Ecto neural progenitor cell (in vitro differentiated cells): ENCODE measurements around the gene ABAT.
A peak's percentile ranks its signal among the peaks of the same experiment; 100 is the strongest.
"Not testable (repeated sequence)": the region's sequence is repeated elsewhere in the genome, so short reads cannot be mapped to it uniquely, and the experiment has no call there.

Source experiments
- DNase-seq: peaks from one replicate; pipeline ENCODE4 v3.0.0-alpha.2; 2018; ENCODE audit warnings: low spot score

Gene ABAT

DNA sequence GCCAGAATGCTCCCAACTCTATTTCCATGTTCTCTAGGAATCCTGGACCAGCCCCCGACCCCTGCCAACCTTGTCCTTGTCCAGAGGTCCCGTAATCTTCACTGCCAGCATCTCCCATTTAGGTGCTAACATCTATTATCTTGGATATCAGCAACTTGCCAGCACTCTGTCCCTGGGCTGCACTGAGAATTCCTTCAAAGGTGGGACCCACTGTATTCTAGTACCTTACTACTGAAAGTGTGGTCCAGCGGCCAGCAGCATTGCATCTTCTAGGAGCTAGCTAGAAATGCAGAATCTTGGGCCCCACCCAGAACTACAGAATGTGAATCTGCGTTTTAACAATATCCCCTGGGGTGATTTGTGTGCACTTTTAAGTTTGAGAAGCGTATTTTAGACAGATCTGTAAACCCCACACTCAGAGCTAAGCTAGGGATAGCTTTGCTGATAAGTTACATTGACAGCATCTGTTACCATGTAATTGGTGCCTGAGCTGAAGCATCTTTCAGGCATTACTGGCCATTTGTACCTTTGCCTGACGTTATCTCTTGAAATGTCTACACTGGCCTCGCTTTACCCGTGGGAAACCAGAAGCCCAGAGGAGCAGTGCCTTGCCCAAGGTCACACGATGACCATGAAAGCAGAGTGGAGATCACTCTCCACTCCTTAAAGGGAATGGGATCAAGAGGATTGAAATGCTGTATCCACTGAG is 8.3 kb downstream of the ABAT start:
- no peak for DNase-seq

DNA sequence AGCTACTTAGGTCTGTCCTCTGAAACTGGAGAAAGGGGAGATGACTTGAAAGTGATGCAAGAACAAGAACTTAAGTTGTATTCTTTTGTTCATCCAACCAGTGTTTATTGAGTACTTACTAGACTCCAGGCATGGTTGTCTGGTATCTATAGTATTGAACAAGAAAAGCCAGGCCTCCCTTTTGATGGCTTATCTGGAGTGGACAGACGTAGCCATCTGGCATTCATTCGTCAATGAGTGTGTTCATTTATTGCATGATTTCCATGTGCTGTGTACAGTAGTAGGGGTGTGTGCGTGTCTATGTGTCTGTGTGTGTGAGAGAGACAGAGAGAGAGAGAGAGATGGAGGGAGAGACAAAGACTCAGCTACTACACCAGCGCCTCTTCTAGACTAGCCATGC is 9.2 kb downstream of the ABAT start:
- no peak for DNase-seq

GRCh38 chr16:8685617-8686016 is 11.2 kb downstream of the ABAT start:
- DNase-seq: no peak

GRCh38 chr16:8686031-8686621 is 11.7 kb downstream of the ABAT start:
- DNase-seq: peak; percentile 61

DNA sequence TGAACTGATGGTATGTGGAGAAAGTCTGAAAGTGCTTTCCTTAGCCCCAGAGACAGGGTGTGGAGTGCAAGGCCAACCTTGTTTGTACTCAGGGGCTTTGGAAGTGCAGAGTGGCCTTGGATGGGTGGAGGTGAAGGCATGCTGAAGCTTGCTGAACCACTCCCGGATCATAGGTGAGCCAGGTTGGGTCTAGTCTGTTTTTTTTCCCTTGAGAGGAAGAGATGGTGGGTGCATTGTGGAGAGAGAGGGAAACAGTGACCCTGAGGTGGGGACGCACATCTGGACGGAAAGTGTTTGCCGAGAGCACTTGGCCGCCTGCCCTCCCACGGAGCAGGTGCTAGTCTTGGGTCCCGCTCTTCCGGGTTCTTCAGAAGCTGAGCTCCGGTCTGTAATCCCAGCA is 12.5 kb downstream of the ABAT start:
- DNase-seq: no peak

DNA sequence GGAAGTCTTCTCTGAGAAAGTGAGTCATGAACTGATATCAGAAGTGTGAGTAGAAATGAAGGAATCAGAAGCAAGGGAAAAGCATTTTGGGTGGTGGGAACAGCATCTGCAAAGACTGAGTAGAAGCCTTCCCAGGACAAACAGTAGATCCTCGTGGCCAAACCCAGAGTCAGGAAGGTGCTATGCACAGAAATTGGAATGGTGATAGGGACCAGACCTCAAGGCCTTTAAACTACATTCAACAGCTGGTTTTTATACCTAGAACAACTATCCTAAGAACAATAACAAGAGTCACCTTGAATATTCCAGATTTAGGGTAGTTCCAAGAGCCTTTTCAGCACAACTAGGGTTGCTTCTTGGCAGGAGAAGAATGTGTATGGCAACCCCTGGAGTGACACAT is 15.3 kb downstream of the ABAT start:
- no peak for DNase-seq

GRCh38 chr16:8691728-8692127 is 17.3 kb downstream of the ABAT start:
- DNase-seq: no peak

DNA sequence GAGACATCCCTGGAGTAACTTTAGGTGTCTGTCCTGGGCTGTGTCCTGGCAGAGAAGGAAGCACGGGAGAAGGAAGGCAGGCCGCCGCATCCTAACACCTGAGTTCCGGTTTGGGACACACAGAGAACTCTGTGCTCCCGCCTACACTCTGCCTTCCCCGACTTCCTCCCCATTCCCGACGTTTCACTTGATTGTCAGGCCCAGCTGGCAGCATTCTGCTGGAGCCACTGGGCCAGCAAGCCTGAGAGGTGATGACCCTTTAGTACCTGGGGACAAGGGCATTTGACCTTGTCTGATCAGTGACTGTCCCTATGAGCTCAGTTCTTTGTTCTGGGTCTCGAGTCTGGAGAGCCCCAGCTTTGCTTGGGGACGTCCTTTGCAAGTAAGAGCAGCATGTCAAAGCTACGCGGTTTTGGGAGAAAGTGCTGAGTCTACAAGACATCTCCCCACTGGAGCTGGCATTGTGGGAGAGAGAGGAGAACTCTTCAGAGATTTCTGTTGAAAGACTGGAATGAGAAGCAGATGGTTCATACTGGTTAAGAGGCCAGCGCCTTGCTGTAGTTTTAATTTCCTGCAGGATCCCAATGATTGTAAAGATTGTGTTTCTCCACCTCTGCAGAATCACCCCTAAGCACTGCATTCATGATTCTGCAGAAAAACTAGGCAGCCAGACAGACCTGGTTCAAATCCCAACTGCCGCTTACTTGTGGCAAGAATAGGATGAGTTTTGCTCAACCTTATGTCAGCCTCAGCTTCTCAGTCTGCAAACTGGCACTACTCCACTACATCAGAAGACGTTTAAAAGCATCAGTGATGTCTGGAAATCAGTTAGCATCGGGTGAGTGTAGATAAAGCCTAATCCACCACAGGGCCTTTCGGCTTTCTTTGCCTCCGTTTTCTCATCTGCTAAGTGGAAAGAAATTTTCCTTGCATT is 20.6 kb downstream of the ABAT start:
- DNase-seq: no peak

DNA sequence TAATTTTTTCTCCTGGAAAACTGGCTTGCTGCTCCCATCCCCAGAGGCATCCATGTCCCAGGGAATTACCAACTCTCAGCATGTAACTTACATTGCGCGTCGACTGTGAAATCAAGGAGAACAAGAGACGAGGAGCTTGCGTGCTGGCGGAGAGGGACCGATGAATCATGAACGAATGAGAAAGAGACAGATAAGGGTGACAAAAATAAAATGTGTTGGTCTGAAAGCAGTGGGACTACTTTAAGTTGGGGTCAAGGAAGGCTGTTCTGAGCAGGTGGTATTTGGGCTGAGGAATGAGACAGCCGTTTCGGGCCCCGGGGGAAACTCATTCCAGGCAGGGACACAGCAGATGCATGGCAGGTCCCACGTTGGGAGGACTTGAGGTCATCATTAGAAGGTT is 22.5 kb downstream of the ABAT start:
- no peak for DNase-seq

DNA sequence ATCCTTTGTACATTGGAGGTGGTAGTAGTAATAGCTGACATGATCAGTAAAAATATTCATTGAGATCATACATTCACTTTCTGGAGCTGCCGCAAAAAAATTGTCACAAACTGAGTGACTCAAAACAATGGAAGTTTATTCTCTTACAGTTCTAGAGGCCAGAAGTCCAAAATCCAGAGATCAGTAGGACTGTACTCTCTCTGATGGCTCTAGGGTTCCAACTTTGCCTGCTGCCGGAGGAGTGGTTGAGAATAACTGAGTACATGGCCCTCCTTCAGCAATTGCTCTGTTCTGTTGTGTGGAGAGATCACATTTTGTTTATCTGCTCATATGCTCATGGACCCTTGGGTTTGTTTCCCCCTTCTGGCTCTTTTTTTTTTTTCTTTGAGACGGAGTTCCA is 23.5 kb downstream of the ABAT start:
- DNase-seq: no peak

- DNase-seq: no peak
These were observed 29.3 kb downstream of the ABAT start for GRCh38 chr16:8703693-8704092.

- no peak for DNase-seq
These were observed 29.7 kb downstream of the ABAT start for GRCh38 chr16:8704098-8704497.

DNA sequence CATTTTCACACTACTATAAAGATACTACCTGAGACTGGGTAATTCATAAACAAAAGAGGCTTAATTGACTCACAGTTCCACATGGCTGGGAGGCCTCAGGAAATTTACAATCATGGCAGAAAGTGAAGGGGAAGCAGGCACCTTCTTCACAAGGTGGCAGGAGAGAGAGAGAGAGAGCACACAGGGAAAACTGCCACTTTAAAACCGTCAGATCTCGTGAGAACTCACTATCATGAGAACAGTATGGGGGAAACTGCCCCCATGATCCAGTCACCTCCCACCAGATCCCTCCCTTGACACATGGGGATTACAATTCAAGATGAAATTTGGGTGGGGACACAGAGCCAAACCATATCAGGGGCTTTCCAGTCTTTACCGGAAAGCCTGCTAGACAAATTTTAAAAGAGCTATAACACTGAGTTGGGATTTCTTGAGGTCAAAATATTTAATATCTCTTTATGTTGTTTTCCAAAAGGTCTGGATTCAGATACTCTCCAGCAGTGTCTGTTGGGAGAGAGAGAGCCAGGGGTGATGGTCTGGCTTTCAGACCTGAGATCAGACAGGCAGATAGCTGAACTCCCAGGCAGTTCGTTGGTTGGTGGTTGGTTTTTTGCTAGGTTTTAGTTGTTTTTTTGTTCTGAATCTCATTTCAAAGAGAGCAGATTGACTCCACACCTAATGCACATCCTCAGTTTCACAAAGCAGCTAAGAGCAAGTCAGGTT is 30.8 kb downstream of the ABAT start:
- not testable (repeated sequence) for DNase-seq

DNA sequence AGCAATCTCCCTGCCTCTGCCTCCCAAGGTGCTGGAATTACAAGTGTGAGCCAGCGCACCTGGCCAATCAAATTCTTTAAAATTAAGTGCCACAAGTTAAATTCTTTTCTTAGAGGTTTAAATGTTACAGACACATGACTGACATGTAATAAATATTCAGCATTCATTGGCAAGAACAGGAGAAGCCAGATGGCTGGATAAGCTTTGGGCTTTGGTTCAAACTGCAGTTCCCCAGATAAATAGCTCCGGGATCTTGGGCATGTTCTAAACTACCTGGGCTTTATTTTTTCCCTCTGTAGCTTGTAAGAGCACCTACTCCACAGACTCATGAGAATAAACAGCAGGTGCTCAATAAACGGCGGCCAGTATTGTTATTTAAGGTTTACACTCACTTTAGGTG is 34.1 kb downstream of the ABAT start:
- no peak for DNase-seq

- peak; percentile 87 for DNase-seq
These were observed 38.4 kb downstream of the ABAT start for GRCh38 chr16:8712589-8713361.

- DNase-seq: no peak
These were observed 39.3 kb downstream of the ABAT start for GRCh38 chr16:8713635-8714172.

DNA sequence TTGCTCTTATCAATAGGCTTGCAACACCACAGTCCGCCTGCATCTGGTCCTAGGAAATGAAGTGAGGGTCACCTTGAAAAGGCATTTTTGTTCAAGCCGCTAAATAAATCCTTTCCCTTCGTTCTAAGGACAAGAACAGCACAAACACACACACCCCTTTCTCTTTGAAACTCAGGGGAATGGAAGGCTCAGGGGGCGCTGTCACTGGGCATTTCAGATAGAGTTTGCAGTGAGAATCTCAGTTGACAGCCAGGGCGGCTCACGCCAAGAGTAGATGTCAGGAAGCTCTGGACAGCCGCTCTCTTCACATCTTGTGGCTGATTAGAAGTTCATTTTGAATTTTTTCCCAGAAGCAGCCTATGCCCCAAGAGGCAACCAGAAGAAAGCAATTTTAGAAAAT is 39.8 kb downstream of the ABAT start:
- no peak for DNase-seq

GRCh38 chr16:8714807-8715206 is 40.4 kb downstream of the ABAT start:
- DNase-seq: no peak

DNA sequence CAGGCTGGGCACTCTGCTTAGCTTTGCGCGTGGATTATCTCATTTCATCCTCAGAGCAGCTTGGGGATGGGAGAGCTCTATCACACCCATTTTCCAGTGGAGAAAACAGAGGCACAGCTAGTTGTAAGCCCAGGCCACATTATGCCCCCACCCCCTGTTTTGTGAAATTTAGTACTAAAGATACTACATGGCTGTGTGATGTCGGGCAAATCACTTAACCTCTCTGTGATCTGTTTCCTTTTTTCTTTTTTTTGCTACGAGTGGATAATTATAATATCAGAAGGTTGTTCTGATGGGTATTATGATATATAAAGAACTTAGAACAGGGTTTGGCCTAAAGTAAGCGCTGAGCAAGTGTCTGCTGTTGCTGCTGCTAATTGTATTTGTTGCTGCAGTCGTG is 41.6 kb downstream of the ABAT start:
- DNase-seq: no peak

DNA sequence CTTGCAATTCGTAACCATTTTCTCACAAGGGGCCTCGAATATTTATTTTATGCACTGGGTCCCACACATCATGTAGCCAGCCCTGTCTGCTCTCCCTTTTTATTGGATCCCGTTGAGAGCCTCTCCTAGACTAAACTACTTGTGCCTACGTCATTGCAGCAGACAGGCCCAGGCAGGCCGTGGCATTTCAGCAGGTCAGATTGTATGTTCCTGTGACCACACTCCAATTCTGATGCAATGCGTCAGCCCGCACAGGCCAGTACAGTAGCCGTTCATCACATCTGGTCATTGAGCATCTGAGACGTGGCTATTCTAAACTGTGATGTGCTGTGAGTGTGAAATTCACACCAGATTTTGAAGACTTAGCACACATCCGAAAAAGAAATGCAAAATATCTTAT is 42.2 kb downstream of the ABAT start:
- no peak for DNase-seq

GRCh38 chr16:8717469-8717868 is 43.1 kb downstream of the ABAT start:
- no peak for DNase-seq
